ENCODE measurements around the gene ID1. TPM values are rescaled to one million over a fixed set of nuclear protein-coding genes. Genes with fewer than 3 reads are reported as not detected.

The ID1 gene
- total and polyA plus RNA-seq, 2 of the 13 experiments (the other 11 are each of a cell fraction or from before 2014, with no cell fraction given): 320 to 419 TPM

GRCh38 chr20:31605902-31606803 is 1.1 kb downstream of the ID1 start (continued):
- TF ChIP-seq ZFP36 (IDR thresholded peaks at IDR 0.05; ENCODE audit: borderline replicate concordance, low read depth, low read length, partially characterized antibody) (no peak), ZNF7 (CRISPR knock-in tag; IDR thresholded peaks at IDR 0.05) (0 out of 2 replicates have a peak, but pooled peaks have one; percentile 11), NR1H2 (CRISPR knock-in tag; IDR thresholded peaks at IDR 0.05; ENCODE audit: borderline replicate concordance, low read depth) (no peak), FIP1L1 (IDR thresholded peaks at IDR 0.05; ENCODE audit: borderline replicate concordance, insufficient read depth, low read depth, low read length) (peak; percentile 82; the same call in 1 of the 2 replicates), ZNF414 (CRISPR knock-in tag; IDR thresholded peaks at IDR 0.05) (peak; percentile 48), SMAD3 (CRISPR knock-in tag; IDR thresholded peaks at IDR 0.05) (0 out of 2 replicates have a peak, but pooled peaks have one; percentile 9), ELK4 (CRISPR knock-in tag; IDR thresholded peaks at IDR 0.05; ENCODE audit: borderline replicate concordance) (peak; percentile 55; the same call in 1 of the 2 replicates), ARID5B (CRISPR knock-in tag; IDR thresholded peaks at IDR 0.05) (no peak), ATAD3A (CRISPR knock-in tag; IDR thresholded peaks at IDR 0.05) (peak; percentile 81; the same call in 1 of the 2 replicates), ZBTB39 (CRISPR knock-in tag; IDR thresholded peaks at IDR 0.05) (peak; percentile 91), TGIF2 (CRISPR knock-in tag; IDR thresholded peaks at IDR 0.05) (peak; percentile 29; the same call in 1 of the 2 replicates), ZNF275 (CRISPR knock-in tag; IDR thresholded peaks at IDR 0.05; ENCODE audit: borderline replicate concordance) (0 out of 2 replicates have a peak, but pooled peaks have one; percentile 26), AHR (CRISPR knock-in tag; IDR thresholded peaks at IDR 0.05) (no peak; the same call in 1 of the 2 replicates), ZIK1 (CRISPR knock-in tag; IDR thresholded peaks at IDR 0.05; ENCODE audit: borderline replicate concordance, low read depth) (no peak; the same call in 1 of the 2 replicates), HMG20B (CRISPR knock-in tag; conservative IDR thresholded peaks at IDR 0.05) (no peak), ZNF672 (CRISPR knock-in tag; IDR thresholded peaks at IDR 0.05) (no peak), ZNF121 (CRISPR knock-in tag; IDR thresholded peaks at IDR 0.05) (no peak), ZNF616 (CRISPR knock-in tag; IDR thresholded peaks at IDR 0.05; ENCODE audit: low read depth) (peak; percentile 61; the same call in 1 of the 2 replicates), PLRG1 (conservative IDR thresholded peaks at IDR 0.05) (no peak)

All from HepG2 (cell line).